Spleen (tissue), 11 donors: ENCODE results near the gene IGSF21. TPM values are rescaled to one million over a fixed set of nuclear protein-coding genes. Genes with fewer than 3 reads are reported as not detected.

Experiments used
- DNase-seq: peaks from one replicate; pipeline ENCODE4 v3.0.0-alpha.2; 2020
- H3K27ac ChIP-seq, 8 donors: fragments of 200-600 bp; sonication (generic) in 7 of 8; 1 replicate in 4 of 8; 2 replicates in 4 of 8; pipeline versions ENCODE4 v1.5.0 to v1.8.0; 2016 to 2021; ENCODE audit warnings: inconsistent platforms in 4 of 8, mild to moderate bottlenecking in 4 of 8, moderate library complexity in 1 of 8
- H3K27me3 ChIP-seq, 7 donors: fragments of 200-600 bp; sonication (generic) in 6 of 7; replicated peaks in 1 of 7; 1 replicate in 4 of 7; 2 replicates in 3 of 7; pipeline versions ENCODE4 v1.5.0 to v1.8.0; 2016 to 2021; ENCODE audit warnings: inconsistent platforms in 3 of 7, mild to moderate bottlenecking in 1 of 7
- H3K36me3 ChIP-seq, 6 donors: fragments of 200-600 bp; sonication (generic) in 5 of 6; 1 replicate in 4 of 6; 2 replicates in 2 of 6; pipeline versions ENCODE4 v1.5.0 to v1.8.0; 2016 to 2021; ENCODE audit warnings: inconsistent platforms in 2 of 6
- H3K4me1 ChIP-seq, 6 donors: fragments of 200-600 bp; sonication (generic) in 5 of 6; 1 replicate in 3 of 6; 2 replicates in 3 of 6; pipeline versions ENCODE4 v1.5.0 to v1.8.0; 2016 to 2021; ENCODE audit warnings: inconsistent platforms in 3 of 6
- H3K4me3 ChIP-seq, 8 donors: fragments of 200-600 bp; sonication (generic) in 7 of 8; 1 replicate in 4 of 8; 2 replicates in 4 of 8; pipeline versions ENCODE4 v1.5.0 to v1.8.0; 2016 to 2021; ENCODE audit warnings: inconsistent platforms in 4 of 8, mild to moderate bottlenecking in 4 of 8, moderate library complexity in 2 of 8
- H3K9me3 ChIP-seq, 8 donors: fragments of 200-600 bp; sonication (generic) in 7 of 8; 1 replicate in 4 of 8; 2 replicates in 4 of 8; pipeline versions ENCODE4 v1.5.0 to v1.8.0; 2016 to 2021; ENCODE audit warnings: inconsistent platforms in 4 of 8
- CTCF ChIP-seq, 11 experiments: fragments of 200-600 bp in 7 of 11; fragments of 450-650 bp in 4 of 11; sonication (generic) in 4 of 11; IDR thresholded peaks in 8 of 11; conservative IDR thresholded peaks in 3 of 11; 1 replicate in 7 of 11; 2 replicates in 4 of 11; pipeline versions ENCODE4 v1.4.0 to v1.8.0; 2016 to 2021; ENCODE audit warnings: antibody characterized with exemption in 11 of 11, inconsistent platforms in 4 of 11, mild to moderate bottlenecking in 1 of 11
- POLR2A ChIP-seq, 3 donors: fragments of 450-650 bp; IDR thresholded peaks; one replicate each; pipeline ENCODE4 v1.5.1; 2017; ENCODE audit warnings: antibody characterized with exemption in 3 of 3, mild to moderate bottlenecking in 1 of 3
- POLR2AphosphoS5 ChIP-seq, 3 donors: sonication (generic); formaldehyde crosslinking; IDR thresholded peaks; one replicate each; pipeline ENCODE4 v1.5.1; 2017; ENCODE audit warnings: antibody characterized with exemption in 3 of 3
- WGBS, 5 donors: extraction: QIAGEN DNeasy Blood & Tissue Kit in 3 of 5; methylation state at CpG; one replicate each; pipeline versions ENCODE4 v1.1.5 to v1.1.7; 2013 to 2018; 5-methylcytosine and 5-hydroxymethylcytosine counted together
- intact Hi-C: fragments of 100-400 bp; cut with DNase I; formaldehyde crosslinking; loops from one replicate; pipeline ENCODE4 v1.15.0; 2023; ENCODE audit warnings: low total_unique reads
- polyA plus RNA-seq, 3 donors: library from polyadenylated mRNA; stranded (reverse); fragments of 200-250 nt; gene quantifications; one replicate each; pipeline ENCODE4 v1.2.1, GENCODE V29; 2013
- total RNA-seq, 7 donors: library from RNA; depleted of rRNA in 3 of 7; stranded (reverse); fragments of >200 nt in 3 of 7; fragmentation: NEBNext Ultra II Directional in 4 of 7; extraction: Animal tissue kit (Norgen Biotek cat#: 25700) in 4 of 7; gene quantifications; one replicate each; pipeline versions ENCODE4 v1.1.0 to v1.2.1, GENCODE V29; 2016 to 2021
- donor health status: healthy with polysubstance abuse.
- donor health status: DM: no; HTN: no; CAD: no; lungs with moderate emphysema.
- donor health status: DM: no; HTN: no; CAD: no.
- donor health status: Bipolar disorder and iron deficiency.
- donor health status: healthy.
- donor health status: DM: no; HTN: no; CAD: no.
- donor health status: DM: yes; HTN: yes; CAD: no.

Gene IGSF21
- total and polyA plus RNA-seq, 10 donors: 1.6 to 35.0 (median 20.6) TPM

- Histone ChIP-seq H3K4me3 (no peak overlapping the region), H3K9me3 (no peaks in the 10 kb centered on the region), H3K36me3 (no peaks in the 10 kb centered on the region), H3K27ac (no peak overlapping the region), H3K4me1 (peaks cover 0 to 13% (median 4%) of the 10 kb centered on the region in 6 donors), H3K27me3 (peaks cover 0 to 52% (median 0%) of the 10 kb centered on the region in 7 donors)
- intact Hi-C loops: no loop called here
- TF ChIP-seq POLR2AphosphoS5 (IDR thresholded peaks at IDR 0.05): no peak
- TF ChIP-seq CTCF (IDR thresholded peaks at IDR 0.05 in 8 of 11, conservative IDR thresholded peaks at IDR 0.05 in 3 of 11): no peak
- no peak for TF ChIP-seq POLR2A (IDR thresholded peaks at IDR 0.05)
- WGBS, 5 donors: 77 to 87% (median 83%) methylated on average over 3 of the region's 3 CpGs
- no peak for DNase-seq
Observed at GRCh38 chr1:18170444-18170843, 62.8 kb downstream of the IGSF21 start.

- WGBS, 5 donors: 72 to 87% (median 82%) methylated on average over 11 to 12 of the region's 12 CpGs
- H3K27ac ChIP-seq: no peak overlapping the region
- DNase-seq: no peak
- peaks cover 0 to 18% (median 2%) of the 10 kb centered on the region in 6 donors for H3K4me1 ChIP-seq
- H3K9me3 ChIP-seq: no peaks in the 10 kb centered on the region
- intact Hi-C loops: no loop called here
- H3K27me3 ChIP-seq: peaks cover 0 to 71% (median 6%) of the 10 kb centered on the region in 7 donors
- TF ChIP-seq POLR2A (IDR thresholded peaks at IDR 0.05) (no peak), POLR2AphosphoS5 (IDR thresholded peaks at IDR 0.05) (no peak), CTCF (IDR thresholded peaks at IDR 0.05 in 8 of 11, conservative IDR thresholded peaks at IDR 0.05 in 3 of 11) (no peak)
- H3K36me3 ChIP-seq: no peaks in the 10 kb centered on the region
- no peak overlapping the region for H3K4me3 ChIP-seq
Observed at GRCh38 chr1:18174037-18174436, 66.4 kb downstream of the IGSF21 start.

- no peak for TF ChIP-seq POLR2A (IDR thresholded peaks at IDR 0.05)
- TF ChIP-seq CTCF (IDR thresholded peaks at IDR 0.05 in 8 of 11, conservative IDR thresholded peaks at IDR 0.05 in 3 of 11): no peak
- no peak for TF ChIP-seq POLR2AphosphoS5 (IDR thresholded peaks at IDR 0.05)
- intact Hi-C loops: no loop called here
- peaks cover 0 to 71% (median 10%) of the 10 kb centered on the region in 7 donors for H3K27me3 ChIP-seq
- DNase-seq: no peak
- H3K4me3 ChIP-seq: no peak overlapping the region
- H3K4me1 ChIP-seq: peaks cover 0 to 18% (median 2%) of the 10 kb centered on the region in 6 donors
- H3K36me3 ChIP-seq: no peaks in the 10 kb centered on the region
- no peaks in the 10 kb centered on the region for H3K9me3 ChIP-seq
- peak overlapping the region in 2 of 8 donors; percentile 24 to 30 for H3K27ac ChIP-seq
- WGBS, 5 donors: 61 to 67% (median 62%) methylated on average over 6 of the region's 6 CpGs
Observed at GRCh38 chr1:18175051-18175450, 67.5 kb downstream of the IGSF21 start.

- Histone ChIP-seq H3K4me1 (peaks cover 0 to 18% (median 2%) of the 10 kb centered on the region in 6 donors), H3K27ac (peak overlapping the region in 1 of 8 donors; percentile 21), H3K36me3 (no peaks in the 10 kb centered on the region), H3K9me3 (no peaks in the 10 kb centered on the region), H3K27me3 (peaks cover 0 to 68% (median 10%) of the 10 kb centered on the region in 7 donors), H3K4me3 (no peak overlapping the region)
- intact Hi-C loops: no loop called here
- no peak for DNase-seq
- TF ChIP-seq POLR2AphosphoS5 (IDR thresholded peaks at IDR 0.05) (no peak), CTCF (IDR thresholded peaks at IDR 0.05 in 8 of 11, conservative IDR thresholded peaks at IDR 0.05 in 3 of 11) (no peak)
- WGBS, 5 donors: 57 to 78% (median 66%) methylated on average over 12 to 13 of the region's 13 CpGs
Observed at GRCh38 chr1:18175530-18176377, 68.2 kb downstream of the IGSF21 start.
